ENCODE measurements around the gene ELAVL1. TPM values are rescaled to one million over a fixed set of nuclear protein-coding genes. Genes with fewer than 3 reads are reported as not detected.

The ELAVL1 gene
- total and polyA plus RNA-seq, 2 donors (not counting 1 experiment from before 2014, with no cell fraction given) = 21.8 to 63.5 TPM

DNA sequence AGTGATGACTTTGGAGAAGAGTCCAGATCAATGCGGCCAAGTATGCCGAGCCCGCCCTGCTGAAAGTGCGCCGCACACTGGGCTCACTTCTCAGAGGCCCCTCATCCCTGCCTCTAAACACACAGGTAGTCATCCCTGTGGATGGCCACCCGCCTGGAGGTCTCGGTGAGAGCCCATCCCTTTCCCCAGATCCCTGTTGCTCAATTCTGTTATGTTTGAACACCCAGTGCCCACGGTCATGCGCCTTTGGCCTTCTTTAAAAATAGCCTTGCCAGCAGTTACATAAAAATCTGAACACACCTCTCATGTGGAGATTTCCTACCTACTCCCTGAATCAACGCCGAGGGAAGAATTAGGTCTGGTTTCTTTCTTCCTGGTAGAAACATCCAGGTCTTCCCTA, 11.9 kb downstream of the ELAVL1 start:
- Histone ChIP-seq H3K27ac (ENCODE audit: low read length in 2 of 2) (no peak overlapping the region), H3K27me3 (replicated peaks in 1 of 4; ENCODE audit: control extremely low read depth in 1 of 4, control insufficient read depth in 3 of 4, insufficient read depth in 4 of 4, low read length in 3 of 4) (no peaks in the 10 kb centered on the region), H4K20me1 (ENCODE audit: control insufficient read depth, insufficient read depth, low read length, poor library complexity, severe bottlenecking) (peaks cover 91% of the 10 kb centered on the region), H2AFZ (ENCODE audit: insufficient read depth, low read depth, low read length, poor library complexity, severe bottlenecking) (no peak overlapping the region), H3K4me2 (replicated peaks; ENCODE audit: low read depth, low read length, poor library complexity, severe bottlenecking) (no peak overlapping the region), H3K79me2 (ENCODE audit: control insufficient read depth, insufficient read depth, low read length) (peaks cover 98% of the 10 kb centered on the region), H3K9ac (ENCODE audit: low read length) (no peak overlapping the region), H3K36me3 (replicated peaks in 1 of 2; ENCODE audit: control extremely low read depth in 1 of 2, control insufficient read depth in 1 of 2, extremely low read depth in 1 of 2, insufficient read depth in 2 of 2, low read length in 1 of 2) (peaks cover 0 to 31% of the 10 kb centered on the region in 2 experiments), H3K4me3 (ENCODE audit: control extremely low read depth in 1 of 5, extremely low read depth in 1 of 5, insufficient read depth in 1 of 5, low read depth in 2 of 5, low read length in 4 of 5) (no peak overlapping the region), H3K9me3 (ENCODE audit: control extremely low read depth in 1 of 3, control insufficient read depth in 2 of 3, insufficient read depth in 1 of 3, low read length in 2 of 3) (no peaks in the 10 kb centered on the region), H3K4me1 (ENCODE audit: control insufficient read depth in 2 of 2, insufficient read depth in 2 of 2, low read length in 2 of 2) (peaks cover 8 to 18% of the 10 kb centered on the region in 2 donors)
- ATAC-seq (ENCODE audit: low read depth) (no peak), DNase-seq (no peak)
- TF ChIP-seq, protein P1, sequence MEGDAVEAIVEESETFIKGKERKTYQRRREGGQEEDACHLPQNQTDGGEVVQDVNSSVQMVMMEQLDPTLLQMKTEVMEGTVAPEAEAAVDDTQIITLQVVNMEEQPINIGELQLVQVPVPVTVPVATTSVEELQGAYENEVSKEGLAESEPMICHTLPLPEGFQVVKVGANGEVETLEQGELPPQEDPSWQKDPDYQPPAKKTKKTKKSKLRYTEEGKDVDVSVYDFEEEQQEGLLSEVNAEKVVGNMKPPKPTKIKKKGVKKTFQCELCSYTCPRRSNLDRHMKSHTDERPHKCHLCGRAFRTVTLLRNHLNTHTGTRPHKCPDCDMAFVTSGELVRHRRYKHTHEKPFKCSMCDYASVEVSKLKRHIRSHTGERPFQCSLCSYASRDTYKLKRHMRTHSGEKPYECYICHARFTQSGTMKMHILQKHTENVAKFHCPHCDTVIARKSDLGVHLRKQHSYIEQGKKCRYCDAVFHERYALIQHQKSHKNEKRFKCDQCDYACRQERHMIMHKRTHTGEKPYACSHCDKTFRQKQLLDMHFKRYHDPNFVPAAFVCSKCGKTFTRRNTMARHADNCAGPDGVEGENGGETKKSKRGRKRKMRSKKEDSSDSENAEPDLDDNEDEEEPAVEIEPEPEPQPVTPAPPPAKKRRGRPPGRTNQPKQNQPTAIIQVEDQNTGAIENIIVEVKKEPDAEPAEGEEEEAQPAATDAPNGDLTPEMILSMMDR (IDR thresholded peaks at IDR 0.05) = no peak
- TF ChIP-seq EZH2 (IDR thresholded peaks at IDR 0.05; ENCODE audit: borderline replicate concordance, insufficient read depth, low read depth, low read length, poor library complexity, severe bottlenecking) = no peak
- intact Hi-C loops (cut with micrococcal nuclease) = no loop called here
- Mint-ChIP-seq H3K4me3 (no peak overlapping the region), H3K27ac (no peak overlapping the region), H3K27me3 (no peaks in the 10 kb centered on the region), H3K9me3 (ENCODE audit: insufficient read depth) (no peaks in the 10 kb centered on the region), H3K4me1 (peaks cover 42% of the 10 kb centered on the region)
- ChIA-PET CTCF (no interaction called here), POLR2A (no interaction called here)
- WGBS (ENCODE audit: insufficient coverage) = 98% methylated on average over 9 of the region's 11 CpGs

DNA sequence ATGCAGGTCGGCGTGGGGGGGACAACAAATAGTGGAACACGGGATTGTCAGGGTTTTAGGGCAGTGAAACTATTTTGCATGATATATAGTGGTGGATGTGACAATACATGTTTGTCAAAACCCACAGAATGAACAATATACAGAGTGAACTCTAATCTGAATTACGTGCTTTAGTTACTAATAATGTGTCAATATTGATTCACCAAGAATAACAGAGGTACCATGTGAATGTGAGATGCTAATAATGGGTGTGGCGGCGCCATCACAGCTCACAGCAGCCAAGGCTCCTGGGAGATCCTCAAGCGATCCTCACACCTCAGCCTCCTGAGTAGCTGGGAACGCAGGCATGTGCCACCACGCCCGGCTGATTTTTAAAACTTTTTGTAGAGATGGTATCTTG, 12.9 kb downstream of the ELAVL1 start:
- intact Hi-C loops (cut with micrococcal nuclease) = no loop called here
- peaks cover 98% of the 10 kb centered on the region for H3K79me2 ChIP-seq (ENCODE audit: control insufficient read depth, insufficient read depth, low read length)
- H2AFZ ChIP-seq (ENCODE audit: insufficient read depth, low read depth, low read length, poor library complexity, severe bottlenecking) = no peak overlapping the region
- no peak overlapping the region for H3K4me3 ChIP-seq (ENCODE audit: control extremely low read depth in 1 of 5, extremely low read depth in 1 of 5, insufficient read depth in 1 of 5, low read depth in 2 of 5, low read length in 4 of 5)
- Mint-ChIP-seq H3K9me3 (ENCODE audit: insufficient read depth) (no peaks in the 10 kb centered on the region), H3K4me3 (no peak overlapping the region), H3K4me1 (peaks cover 37% of the 10 kb centered on the region), H3K27me3 (no peaks in the 10 kb centered on the region), H3K27ac (no peak overlapping the region)
- H3K27ac ChIP-seq (ENCODE audit: low read length in 2 of 2) = no peak overlapping the region
- H3K4me2 ChIP-seq (replicated peaks; ENCODE audit: low read depth, low read length, poor library complexity, severe bottlenecking) = no peak overlapping the region
- ChIA-PET POLR2A (no interaction called here), CTCF (no interaction called here)
- H3K27me3 ChIP-seq (replicated peaks in 1 of 4; ENCODE audit: control extremely low read depth in 1 of 4, control insufficient read depth in 3 of 4, insufficient read depth in 4 of 4, low read length in 3 of 4) = no peaks in the 10 kb centered on the region
- 88% methylated on average over 5 of the region's 10 CpGs for WGBS (ENCODE audit: insufficient coverage)
- peaks cover 0 to 41% of the 10 kb centered on the region in 2 experiments for H3K36me3 ChIP-seq (replicated peaks in 1 of 2; ENCODE audit: control extremely low read depth in 1 of 2, control insufficient read depth in 1 of 2, extremely low read depth in 1 of 2, insufficient read depth in 2 of 2, low read length in 1 of 2)
- no peak overlapping the region for H3K9ac ChIP-seq (ENCODE audit: low read length)
- H3K4me1 ChIP-seq (ENCODE audit: control insufficient read depth in 2 of 2, insufficient read depth in 2 of 2, low read length in 2 of 2) = peaks cover 4 to 8% of the 10 kb centered on the region in 2 donors
- peaks cover 91% of the 10 kb centered on the region for H4K20me1 ChIP-seq (ENCODE audit: control insufficient read depth, insufficient read depth, low read length, poor library complexity, severe bottlenecking)
- TF ChIP-seq, protein P1 (IDR thresholded peaks at IDR 0.05) = no peak
- no peak for TF ChIP-seq EZH2 (IDR thresholded peaks at IDR 0.05; ENCODE audit: borderline replicate concordance, insufficient read depth, low read depth, low read length, poor library complexity, severe bottlenecking)
- no peaks in the 10 kb centered on the region for H3K9me3 ChIP-seq (ENCODE audit: control extremely low read depth in 1 of 3, control insufficient read depth in 2 of 3, insufficient read depth in 1 of 3, low read length in 2 of 3)
- DNase-seq = no peak
- no peak for ATAC-seq (ENCODE audit: low read depth)

Measured in B cell (primary cell).